SU-DHL-6 (cell line): ENCODE data around the gene ST3GAL4.

Experiments
- CTCF ChIP-seq: fragments of 200-600 bp; sonication (generic); IDR thresholded peaks from one replicate; pipeline ENCODE4 v1.5.1; 2017; ENCODE audit warnings: antibody characterized with exemption, mild to moderate bottlenecking, low read length, moderate library complexity; ENCODE audit not compliant: insufficient read depth, poor library complexity, severe bottlenecking
- EZH2phosphoT487 ChIP-seq: fragments of 200-600 bp; sonication (generic), shearing (Covaris generic); conservative IDR thresholded peaks from 2 replicates; pipeline ENCODE4 v1.6.1; 2018; ENCODE audit warnings: mild to moderate bottlenecking, antibody characterized with exemption, low read length, moderate library complexity, mixed read lengths

- TF ChIP-seq CTCF (no peak), EZH2phosphoT487 (no peak)
These were observed 29.1 kb downstream of the ST3GAL4 start for GRCh38 chr11:126384449-126385070.
